OCI-LY1 (cell line): ENCODE results near the gene UBTD2.

ENCODE experiments used
- CTCF ChIP-seq: fragments of 200-600 bp; sonication (generic), shearing (Covaris generic); IDR thresholded peaks from 2 replicates; pipeline ENCODE4 v1.5.1; 2017; ENCODE audit warnings: mild to moderate bottlenecking, antibody characterized with exemption, low read length, moderate library complexity, mixed read lengths
- EZH2 ChIP-seq: fragments of 200-600 bp; sonication (generic), shearing (Covaris generic); IDR thresholded peaks from 2 replicates; pipeline ENCODE4 v1.8.0; 2017; ENCODE audit warnings: borderline replicate concordance, mixed run types, mild to moderate bottlenecking, antibody characterized with exemption, low read length, moderate library complexity, mixed read lengths

DNA sequence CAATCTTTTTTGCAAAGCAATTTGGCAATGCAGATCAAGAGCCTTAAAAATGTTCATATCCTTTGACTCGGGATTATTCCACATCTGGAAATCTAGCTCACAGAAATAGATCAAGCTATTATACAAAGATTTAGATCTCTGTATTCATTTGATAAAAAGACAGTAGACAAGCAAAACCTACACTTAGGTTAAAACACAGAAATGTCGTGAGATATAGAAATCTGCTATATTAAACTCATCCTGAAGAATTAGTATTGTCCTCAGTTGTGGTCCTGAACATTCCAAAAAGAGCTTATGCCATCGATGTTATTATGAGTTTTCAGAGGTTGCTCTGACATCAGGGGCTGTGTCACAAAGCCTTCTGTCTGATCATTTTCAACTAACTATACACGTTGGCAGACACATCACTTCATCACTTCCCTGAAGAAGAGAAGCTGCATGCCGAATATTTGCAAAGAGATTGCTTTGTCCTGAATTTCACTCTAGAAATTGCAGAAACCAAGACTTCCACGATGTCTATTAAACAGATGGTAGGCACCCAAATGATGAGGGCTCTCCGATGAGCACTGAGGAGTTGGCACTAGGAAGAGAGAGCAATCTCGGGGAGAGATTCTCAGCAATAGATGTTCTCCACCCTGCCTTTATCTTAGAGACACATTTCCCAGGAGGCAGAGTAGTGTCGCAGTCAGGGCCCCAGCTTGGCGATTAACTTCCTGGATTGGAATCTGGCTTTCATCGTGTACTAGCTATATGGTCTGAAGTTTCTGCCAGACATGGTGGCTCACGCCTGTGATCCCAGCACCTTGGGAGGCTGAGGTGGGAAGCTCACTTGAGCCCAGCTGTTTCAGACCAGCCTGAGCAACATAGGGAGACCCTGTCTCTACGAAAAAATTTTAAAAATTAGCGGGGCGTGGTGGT, 1.9 kb upstream of the UBTD2 start:
- TF ChIP-seq CTCF (no peak), EZH2 (no peak)
